ENCODE results near the gene BMP7.

Gene BMP7

DNA sequence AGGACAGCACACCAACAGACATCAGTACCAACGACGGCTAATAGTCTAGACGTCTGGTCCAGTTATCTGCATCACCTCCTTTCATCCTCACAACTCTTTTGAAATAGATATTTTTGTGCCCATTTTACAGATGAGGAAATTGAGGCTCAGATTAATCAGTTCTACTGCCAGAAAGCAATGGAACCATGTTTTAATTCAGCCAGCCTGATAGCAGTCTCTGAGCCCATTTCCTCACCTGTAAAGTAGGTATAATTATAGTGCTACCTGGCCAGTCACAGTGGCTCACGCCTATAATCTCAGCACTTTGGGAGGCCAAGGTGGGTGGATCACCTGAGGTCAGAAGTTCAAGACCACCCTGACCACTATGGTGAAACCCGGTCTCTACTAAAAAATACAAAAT lies 9.8 kb upstream of the BMP7 start:
- Histone ChIP-seq H3K27me3 (ENCODE audit: control insufficient read depth, insufficient read depth, low read length) (no peaks in the 10 kb centered on the region), H3K27ac (ENCODE audit: low read length) (no peak overlapping the region)

DNA sequence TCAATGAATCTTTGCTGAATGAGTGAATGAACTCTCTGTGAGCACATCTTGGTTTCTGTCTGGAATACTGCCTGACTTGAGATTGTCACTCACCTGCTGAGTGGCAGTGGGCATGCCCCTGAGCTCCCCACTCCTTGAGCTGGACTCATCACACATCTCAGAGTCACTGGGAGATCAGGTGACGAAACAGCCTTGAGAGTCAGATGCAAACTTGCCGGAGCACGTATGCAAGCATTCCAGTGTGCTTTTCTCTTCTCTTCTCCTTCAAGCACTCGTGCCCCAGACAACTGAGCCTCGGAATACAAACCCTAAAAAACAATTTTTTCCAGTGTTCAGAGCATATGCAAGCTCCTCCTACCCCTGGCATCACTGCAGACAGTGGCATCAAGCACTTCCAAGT lies 9.4 kb upstream of the BMP7 start:
- WGBS (ENCODE audit: insufficient coverage, insufficient read length), result no CpG with 5 or more reads among the region's 5 CpGs
- Histone ChIP-seq H3K27me3 (ENCODE audit: control insufficient read depth, insufficient read depth, low read length) (no peaks in the 10 kb centered on the region), H3K9me3 (ENCODE audit: control insufficient read depth, insufficient read depth, low read length) (no peaks in the 10 kb centered on the region), H3K36me3 (ENCODE audit: control insufficient read depth, insufficient read depth, low read length) (no peaks in the 10 kb centered on the region), H3K27ac (ENCODE audit: low read length) (no peak overlapping the region), H3K4me3 (ENCODE audit: low read length) (no peak overlapping the region), H3K4me1 (ENCODE audit: control insufficient read depth, insufficient read depth, low read length) (no peaks in the 10 kb centered on the region)
- no peak for DNase-seq (ENCODE audit: low read depth, low spot score)

More for the DNA sequence above, 9.8 kb upstream of the BMP7 start:
- no CpG with 5 or more reads among the region's 5 CpGs for WGBS (ENCODE audit: insufficient coverage, insufficient read length)
- Histone ChIP-seq H3K4me1 (ENCODE audit: control insufficient read depth, insufficient read depth, low read length) (no peaks in the 10 kb centered on the region), H3K36me3 (ENCODE audit: control insufficient read depth, insufficient read depth, low read length) (no peaks in the 10 kb centered on the region), H3K4me3 (ENCODE audit: low read length) (no peak overlapping the region), H3K9me3 (ENCODE audit: control insufficient read depth, insufficient read depth, low read length) (no peaks in the 10 kb centered on the region)
- no peak for DNase-seq (ENCODE audit: low read depth, low spot score)

DNA sequence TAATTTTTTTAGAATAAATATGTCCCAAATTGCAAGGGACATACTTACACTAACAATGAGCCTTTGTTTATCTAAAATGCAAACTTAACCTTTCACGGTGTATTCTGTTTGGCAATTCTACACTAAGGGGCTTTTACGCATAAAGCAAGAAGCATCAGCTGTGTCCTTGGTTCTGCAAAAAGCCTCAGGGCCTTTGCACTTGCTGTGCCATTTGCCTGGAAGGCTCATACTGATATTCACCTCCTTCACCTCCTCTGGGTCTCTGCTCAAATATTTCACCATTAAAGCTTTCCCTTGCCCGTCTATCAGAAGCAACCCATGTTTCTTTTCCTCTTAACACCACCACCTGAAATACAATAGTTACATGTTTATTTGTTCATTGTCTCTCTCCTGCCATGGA lies 8.9 kb upstream of the BMP7 start:
- H3K9me3 ChIP-seq (ENCODE audit: control insufficient read depth, insufficient read depth, low read length), result no peaks in the 10 kb centered on the region
- no peak overlapping the region for H3K4me3 ChIP-seq (ENCODE audit: low read length)
- no CpG with 5 or more reads among the region's 3 CpGs for WGBS (ENCODE audit: insufficient coverage, insufficient read length)
- H3K27me3 ChIP-seq (ENCODE audit: control insufficient read depth, insufficient read depth, low read length), result no peaks in the 10 kb centered on the region
- H3K36me3 ChIP-seq (ENCODE audit: control insufficient read depth, insufficient read depth, low read length), result no peaks in the 10 kb centered on the region
- peaks cover 4% of the 10 kb centered on the region for H3K4me1 ChIP-seq (ENCODE audit: control insufficient read depth, insufficient read depth, low read length)
- no peak for DNase-seq (ENCODE audit: low read depth, low spot score)
- no peak overlapping the region for H3K27ac ChIP-seq (ENCODE audit: low read length)

DNA sequence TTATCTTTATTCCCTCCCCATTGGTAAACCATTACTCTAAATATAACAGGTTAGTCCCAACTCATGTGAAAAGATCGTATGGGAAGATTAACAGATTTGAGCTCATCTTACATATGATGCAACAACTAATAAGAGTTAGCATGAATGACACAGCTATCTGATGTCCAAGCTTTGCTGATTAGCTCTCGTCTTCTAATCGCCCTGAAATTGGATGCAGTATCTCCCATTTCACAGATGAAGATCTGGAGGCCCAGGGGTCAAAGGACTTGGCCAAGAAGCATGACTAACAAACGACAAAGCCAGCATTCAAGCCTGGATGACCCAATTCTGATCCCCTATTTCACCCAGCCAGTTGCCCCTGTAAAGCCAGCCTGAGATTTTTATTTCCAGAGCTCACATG lies 8.4 kb upstream of the BMP7 start:
- WGBS (ENCODE audit: insufficient coverage, insufficient read length), result no CpG with 5 or more reads among the region's 4 CpGs
- Histone ChIP-seq H3K4me1 (ENCODE audit: control insufficient read depth, insufficient read depth, low read length) (peaks cover 5% of the 10 kb centered on the region), H3K4me3 (ENCODE audit: low read length) (no peak overlapping the region), H3K27ac (ENCODE audit: low read length) (no peak overlapping the region), H3K27me3 (ENCODE audit: control insufficient read depth, insufficient read depth, low read length) (no peaks in the 10 kb centered on the region), H3K36me3 (ENCODE audit: control insufficient read depth, insufficient read depth, low read length) (no peaks in the 10 kb centered on the region), H3K9me3 (ENCODE audit: control insufficient read depth, insufficient read depth, low read length) (no peaks in the 10 kb centered on the region)
- DNase-seq (ENCODE audit: low read depth, low spot score), result no peak

DNA sequence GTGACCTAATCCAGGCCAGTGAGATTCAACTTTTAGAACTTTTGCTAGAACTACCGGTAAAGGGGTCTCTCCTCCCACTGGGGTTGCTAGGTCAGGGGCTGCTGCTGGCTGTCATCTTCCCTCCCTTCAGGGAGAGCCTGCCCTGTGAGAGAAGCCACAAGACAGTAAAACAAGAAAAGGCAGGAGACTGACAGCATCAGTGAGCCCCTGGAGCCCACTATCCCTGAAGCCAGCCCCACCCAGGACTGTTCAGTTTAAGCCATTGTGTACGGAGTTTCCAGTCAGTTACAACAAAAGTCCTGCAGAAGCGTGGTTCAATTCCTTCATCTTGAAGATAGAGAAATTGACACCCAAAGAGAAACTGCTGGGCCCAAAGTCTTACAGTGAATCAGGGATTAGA lies 7.9 kb upstream of the BMP7 start:
- Histone ChIP-seq H3K27me3 (ENCODE audit: control insufficient read depth, insufficient read depth, low read length) (no peaks in the 10 kb centered on the region), H3K27ac (ENCODE audit: low read length) (no peak overlapping the region), H3K4me3 (ENCODE audit: low read length) (no peak overlapping the region), H3K36me3 (ENCODE audit: control insufficient read depth, insufficient read depth, low read length) (no peaks in the 10 kb centered on the region), H3K9me3 (ENCODE audit: control insufficient read depth, insufficient read depth, low read length) (no peaks in the 10 kb centered on the region), H3K4me1 (ENCODE audit: control insufficient read depth, insufficient read depth, low read length) (peaks cover 8% of the 10 kb centered on the region)
- no peak for DNase-seq (ENCODE audit: low read depth, low spot score)
- WGBS (ENCODE audit: insufficient coverage, insufficient read length), result no CpG with 5 or more reads among the region's 3 CpGs

DNA sequence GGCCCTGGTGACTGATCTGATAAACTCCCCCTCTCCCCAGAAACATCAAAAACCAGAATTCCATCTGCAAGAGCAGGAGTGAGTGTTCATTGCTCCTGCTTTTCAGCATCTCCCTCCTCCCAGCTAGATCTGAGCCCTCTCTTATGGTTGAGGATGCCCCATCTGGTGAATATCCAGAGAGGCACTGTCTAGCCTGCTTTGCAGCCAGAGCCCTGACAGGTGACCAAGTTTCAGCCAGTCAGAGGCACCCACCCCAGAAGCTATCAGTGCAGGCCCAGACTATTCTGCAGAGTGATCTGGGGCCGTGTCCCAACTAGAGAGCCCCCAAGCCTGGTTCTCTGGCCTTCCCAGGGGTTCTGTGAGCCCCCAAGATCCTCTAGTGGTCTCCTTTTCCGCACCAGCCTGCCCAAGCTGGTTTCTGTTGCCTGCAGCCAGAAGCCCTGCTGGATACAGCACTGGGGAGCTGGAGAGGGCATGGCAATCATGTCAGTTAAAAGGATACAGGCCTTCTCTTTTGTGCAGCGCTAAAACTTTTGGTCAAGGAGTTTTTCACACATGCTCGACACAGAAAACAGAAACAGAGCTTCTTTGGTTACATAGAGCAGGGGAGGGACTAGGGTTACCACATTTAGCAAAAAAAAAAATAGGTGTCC lies 6.6 kb upstream of the BMP7 start:
- H3K4me3 ChIP-seq (ENCODE audit: low read length), result no peak overlapping the region
- no peak for DNase-seq (ENCODE audit: low read depth, low spot score)
- peaks cover 6% of the 10 kb centered on the region for H3K27me3 ChIP-seq (ENCODE audit: control insufficient read depth, insufficient read depth, low read length)
- WGBS (ENCODE audit: insufficient coverage, insufficient read length), result no CpG with 5 or more reads among the region's 4 CpGs
- H3K36me3 ChIP-seq (ENCODE audit: control insufficient read depth, insufficient read depth, low read length), result no peaks in the 10 kb centered on the region
- H3K4me1 ChIP-seq (ENCODE audit: control insufficient read depth, insufficient read depth, low read length), result peaks cover 12% of the 10 kb centered on the region
- H3K27ac ChIP-seq (ENCODE audit: low read length), result no peak overlapping the region
- no peaks in the 10 kb centered on the region for H3K9me3 ChIP-seq (ENCODE audit: control insufficient read depth, insufficient read depth, low read length)

DNA sequence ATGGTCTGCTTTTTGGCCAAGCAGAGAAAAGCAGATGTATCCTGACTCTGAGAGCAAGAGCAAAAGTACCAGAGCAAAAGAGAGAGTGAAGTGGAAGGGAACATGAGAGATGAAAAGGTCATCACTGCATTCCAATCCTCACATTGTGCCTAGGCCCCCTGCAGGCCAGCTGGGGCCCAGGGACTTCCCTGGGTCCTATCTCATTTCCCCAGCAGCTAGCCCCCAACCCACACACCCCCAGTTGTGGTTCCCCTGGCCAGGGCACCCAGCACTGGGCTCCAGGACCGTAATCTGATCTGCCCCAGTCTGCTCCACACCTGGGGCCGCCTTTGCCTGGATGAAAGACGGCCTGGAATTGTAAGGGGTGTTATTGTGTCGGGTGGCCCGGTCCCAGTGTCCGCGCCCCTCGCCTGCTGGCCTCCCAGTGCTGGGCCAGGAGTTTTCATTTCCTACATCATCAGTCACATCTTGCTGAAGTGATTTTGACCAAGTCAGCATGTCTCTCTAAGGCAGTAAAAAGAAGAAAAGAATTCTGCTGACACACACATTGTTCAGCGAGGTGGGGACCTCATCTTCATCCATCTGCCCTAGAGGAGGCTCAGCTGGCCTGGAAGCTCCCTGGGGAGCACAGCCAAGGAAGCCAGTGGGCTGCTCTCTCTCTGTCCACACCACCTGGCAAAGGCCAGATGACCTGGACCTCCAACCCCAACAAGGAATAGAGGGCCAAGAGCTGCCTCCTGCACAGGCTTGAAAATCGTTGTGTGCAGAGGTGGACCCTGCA lies 4.0 kb upstream of the BMP7 start:
- no peak overlapping the region for H3K27ac ChIP-seq (ENCODE audit: low read length)
- H3K9me3 ChIP-seq (ENCODE audit: control insufficient read depth, insufficient read depth, low read length), result no peaks in the 10 kb centered on the region
- DNase-seq (ENCODE audit: low read depth, low spot score), result no peak
- H3K27me3 ChIP-seq (ENCODE audit: control insufficient read depth, insufficient read depth, low read length), result peaks cover 23% of the 10 kb centered on the region
- no peaks in the 10 kb centered on the region for H3K36me3 ChIP-seq (ENCODE audit: control insufficient read depth, insufficient read depth, low read length)
- WGBS (ENCODE audit: insufficient coverage, insufficient read length), result no CpG with 5 or more reads among the region's 10 CpGs
- peaks cover 12% of the 10 kb centered on the region for H3K4me1 ChIP-seq (ENCODE audit: control insufficient read depth, insufficient read depth, low read length)
- no peak overlapping the region for H3K4me3 ChIP-seq (ENCODE audit: low read length)

DNA sequence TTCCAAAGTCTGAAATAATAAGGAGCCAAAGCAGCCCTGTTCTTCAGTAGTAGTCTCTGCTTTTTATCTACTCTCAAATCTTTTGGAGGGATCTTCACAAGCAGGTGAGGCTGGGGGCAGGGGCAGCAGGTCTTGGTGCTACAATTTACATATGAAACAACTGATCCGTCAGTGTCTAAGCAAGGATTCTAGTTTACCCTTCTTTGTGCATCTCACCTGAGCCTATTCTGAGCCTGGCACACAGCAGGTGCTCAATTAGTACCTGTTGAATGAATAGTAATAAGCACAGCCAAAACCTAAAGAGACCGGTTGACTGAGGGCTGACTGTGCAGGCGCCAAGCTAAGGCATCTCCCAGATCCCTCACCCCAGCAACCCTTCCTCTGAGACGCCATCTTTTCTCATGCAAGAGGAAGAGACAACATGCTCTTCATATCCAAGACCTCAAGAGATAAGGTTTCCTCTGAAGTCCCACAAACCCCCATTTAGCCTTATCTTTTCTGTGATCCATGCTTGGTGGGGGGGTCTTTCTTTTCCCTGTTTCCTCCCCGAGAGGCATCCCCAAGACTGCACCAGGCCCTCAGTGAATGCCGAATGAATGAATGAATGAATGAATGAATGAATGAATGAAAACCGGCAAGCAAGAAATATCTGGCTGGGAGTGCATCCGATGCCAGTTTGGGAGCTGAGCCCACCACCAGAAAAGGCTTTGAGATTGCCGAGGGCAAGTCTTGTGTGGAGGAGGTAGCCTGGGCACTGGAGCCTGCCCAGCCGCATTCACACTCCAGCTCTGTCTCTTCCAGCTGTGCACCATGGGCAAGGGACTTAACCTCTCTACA lies 2.9 kb upstream of the BMP7 start:
- no CpG with 5 or more reads among the region's 10 CpGs for WGBS (ENCODE audit: insufficient coverage, insufficient read length)
- Histone ChIP-seq H3K27ac (ENCODE audit: low read length) (no peak overlapping the region), H3K4me3 (ENCODE audit: low read length) (no peak overlapping the region), H3K36me3 (ENCODE audit: control insufficient read depth, insufficient read depth, low read length) (no peaks in the 10 kb centered on the region), H3K27me3 (ENCODE audit: control insufficient read depth, insufficient read depth, low read length) (peaks cover 28% of the 10 kb centered on the region), H3K9me3 (ENCODE audit: control insufficient read depth, insufficient read depth, low read length) (no peaks in the 10 kb centered on the region), H3K4me1 (ENCODE audit: control insufficient read depth, insufficient read depth, low read length) (peaks cover 12% of the 10 kb centered on the region)
- DNase-seq (ENCODE audit: low read depth, low spot score), result no peak

DNA sequence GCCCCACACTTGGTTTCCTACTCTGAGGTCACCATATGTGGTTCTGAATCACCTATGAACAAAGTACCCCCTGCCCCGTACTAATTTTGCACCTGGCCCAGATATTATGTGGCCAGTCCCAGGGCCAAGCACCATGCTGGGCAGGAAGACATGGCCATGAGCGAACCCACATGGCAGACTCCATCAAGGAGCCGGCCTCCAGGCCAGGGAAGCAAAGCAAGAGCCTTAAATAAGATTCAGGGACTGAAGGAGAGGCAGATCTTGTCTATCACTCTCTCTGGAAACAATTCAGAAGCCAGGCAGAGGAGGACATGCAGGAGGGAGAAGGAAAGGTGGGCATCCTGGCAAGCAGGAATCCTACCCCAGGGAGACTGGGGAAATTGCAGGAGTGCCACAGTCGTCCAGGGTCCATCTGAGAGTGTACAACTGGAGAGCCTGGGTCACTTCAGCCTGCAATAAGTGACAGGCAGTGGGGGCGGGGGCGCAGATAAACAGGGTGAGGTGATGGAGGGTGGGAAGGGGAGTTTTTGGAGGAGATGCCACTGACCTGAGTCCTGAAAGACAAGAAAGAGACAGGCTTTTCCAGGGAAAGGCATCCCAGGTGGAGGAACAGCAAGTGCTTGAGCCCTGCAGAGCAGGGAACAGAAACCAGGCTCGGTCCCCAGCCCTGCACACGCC lies 2.1 kb upstream of the BMP7 start:
- H3K4me1 ChIP-seq (ENCODE audit: control insufficient read depth, insufficient read depth, low read length), result peaks cover 12% of the 10 kb centered on the region
- H3K9me3 ChIP-seq (ENCODE audit: control insufficient read depth, insufficient read depth, low read length), result no peaks in the 10 kb centered on the region
- WGBS (ENCODE audit: insufficient coverage, insufficient read length), result no CpG with 5 or more reads among the region's 8 CpGs
- DNase-seq (ENCODE audit: low read depth, low spot score), result no peak
- peaks cover 32% of the 10 kb centered on the region for H3K27me3 ChIP-seq (ENCODE audit: control insufficient read depth, insufficient read depth, low read length)
- H3K27ac ChIP-seq (ENCODE audit: low read length), result no peak overlapping the region
- no peak overlapping the region for H3K4me3 ChIP-seq (ENCODE audit: low read length)
- no peaks in the 10 kb centered on the region for H3K36me3 ChIP-seq (ENCODE audit: control insufficient read depth, insufficient read depth, low read length)

DNA sequence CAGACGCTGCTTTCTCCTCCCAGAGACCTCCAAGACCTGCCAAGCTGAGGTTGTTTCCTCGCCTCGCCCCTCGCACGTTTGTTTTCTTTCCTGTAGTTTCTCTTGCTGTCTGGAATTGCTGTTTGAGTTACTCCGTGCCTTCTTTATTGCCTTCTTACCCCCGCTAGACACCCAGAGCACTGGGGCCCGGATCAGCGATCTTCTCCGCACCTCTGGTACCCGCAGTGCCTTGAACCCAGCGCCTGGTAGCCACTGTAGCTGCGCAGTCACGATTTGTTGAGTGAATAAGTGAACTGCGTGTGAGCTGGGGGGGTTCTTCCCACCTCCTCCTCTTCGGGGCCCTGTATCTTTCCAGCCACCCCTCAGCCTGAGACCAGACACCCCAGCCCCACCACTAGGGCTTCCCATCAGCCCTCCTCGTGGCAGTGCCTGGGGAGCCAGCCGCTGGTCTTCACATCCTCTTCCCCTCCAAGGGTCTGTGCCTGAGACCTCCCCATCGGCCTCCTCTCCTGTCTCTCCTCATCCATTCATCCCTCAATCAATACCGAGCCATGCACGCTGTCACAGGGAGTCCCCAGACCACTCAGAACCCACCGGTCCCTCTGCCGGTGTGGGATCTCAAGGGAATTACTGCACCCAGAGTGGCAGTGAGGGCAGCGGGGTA lies 849 bp upstream of the BMP7 start:
- no CpG with 5 or more reads among the region's 24 CpGs for WGBS (ENCODE audit: insufficient coverage, insufficient read length)
- H3K4me1 ChIP-seq (ENCODE audit: control insufficient read depth, insufficient read depth, low read length), result peaks cover 12% of the 10 kb centered on the region
- no peak overlapping the region for H3K27ac ChIP-seq (ENCODE audit: low read length)

More for the DNA sequence above, 849 bp upstream of the BMP7 start:
- peak overlapping the region; percentile 23; the same call in 1 of the 2 replicates for H3K4me3 ChIP-seq (ENCODE audit: low read length)
- peaks cover 32% of the 10 kb centered on the region for H3K27me3 ChIP-seq (ENCODE audit: control insufficient read depth, insufficient read depth, low read length)
- no peaks in the 10 kb centered on the region for H3K9me3 ChIP-seq (ENCODE audit: control insufficient read depth, insufficient read depth, low read length)
- H3K36me3 ChIP-seq (ENCODE audit: control insufficient read depth, insufficient read depth, low read length), result no peaks in the 10 kb centered on the region
- no peak for DNase-seq (ENCODE audit: low read depth, low spot score)
